B cell (primary cell): ENCODE measurements around the gene STAP2. TPM values are rescaled to one million over a fixed set of nuclear protein-coding genes. Genes with fewer than 3 reads are reported as not detected.

ENCODE experiments used
- ATAC-seq: fragments of 200-7000 bp; cut with Tn5 transposase; one replicate; pipeline ENCODE4 v1.10.0; 2021; ENCODE audit warnings: low read depth, mild to moderate bottlenecking, moderate number of reproducible peaks, moderate library complexity
- CTCF ChIA-PET: fragments of 350-600 bp; sonication (Branson Sonifier 250); formaldehyde crosslinking; loops from one replicate; lab custom pipeline; 2021; ENCODE audit warnings: antibody characterized with exemption, inconsistent platforms; lab: Charles Lee
- POLR2A ChIA-PET: fragments of 350-600 bp; sonication (Branson Sonifier 250); formaldehyde crosslinking; loops from one replicate; lab custom pipeline; 2021; ENCODE audit warnings: antibody characterized with exemption; lab: Charles Lee
- DNase-seq: peaks from one replicate; pipeline ENCODE4 v3.0.0; 2013
- H2AFZ ChIP-seq: 2 replicates; pipeline ENCODE4 v1.6.1; 2012; ENCODE audit warnings: mild to moderate bottlenecking, low read depth, low read length; ENCODE audit not compliant: insufficient read depth, poor library complexity, severe bottlenecking
- H3K27ac ChIP-seq, 2 donors: 1 replicate in 1 of 2; 2 replicates in 1 of 2; pipeline ENCODE4 v1.5.1; 2012 to 2013; ENCODE audit warnings: low read length in 2 of 2, mild to moderate bottlenecking in 2 of 2, moderate library complexity in 1 of 2
- H3K27me3 ChIP-seq, 4 experiments: fragments of 200-600 bp in 1 of 4; sonication (generic) in 1 of 4; replicated peaks in 1 of 4; 1 replicate in 2 of 4; 2 replicates in 2 of 4; pipeline versions ENCODE4 v1.6.1 to v1.7.0; 2013 to 2016; ENCODE audit warnings: low read length in 3 of 4, mild to moderate bottlenecking in 2 of 4, mixed read lengths in 1 of 4, moderate library complexity in 1 of 4; ENCODE audit not compliant: insufficient read depth in 4 of 4, control insufficient read depth in 3 of 4; ENCODE audit errors: control extremely low read depth in 1 of 4
- H3K36me3 ChIP-seq, 2 experiments: replicated peaks in 1 of 2; 1 replicate in 1 of 2; 2 replicates in 1 of 2; pipeline versions ENCODE4 v1.6.1 to v1.7.1; 2013; ENCODE audit warnings: low read length in 1 of 2; ENCODE audit not compliant: insufficient read depth in 2 of 2, control insufficient read depth in 1 of 2; ENCODE audit errors: control extremely low read depth in 1 of 2, extremely low read depth in 1 of 2
- H3K4me1 ChIP-seq, 2 donors: fragments of 200-600 bp in 1 of 2; sonication (generic) in 1 of 2; 1 replicate in 1 of 2; 2 replicates in 1 of 2; pipeline versions ENCODE4 v1.5.1 to v1.6.1; 2013 to 2017; ENCODE audit warnings: low read length in 2 of 2; ENCODE audit not compliant: control insufficient read depth in 2 of 2, insufficient read depth in 2 of 2
- H3K4me2 ChIP-seq: replicated peaks from 2 replicates; pipeline ENCODE3; 2012; ENCODE audit warnings: mild to moderate bottlenecking, low read depth, low read length; ENCODE audit not compliant: poor library complexity, severe bottlenecking
- H3K4me3 ChIP-seq, 5 experiments: fragments of 200-600 bp in 1 of 5; sonication (generic) in 1 of 5; 1 replicate in 3 of 5; 2 replicates in 2 of 5; pipeline versions ENCODE4 v1.5.1 to v1.7.0; 2011 to 2016; ENCODE audit warnings: low read length in 4 of 5, mild to moderate bottlenecking in 4 of 5, low read depth in 2 of 5, control low read depth in 1 of 5, moderate library complexity in 1 of 5; ENCODE audit not compliant: insufficient read depth in 1 of 5; ENCODE audit errors: control extremely low read depth in 1 of 5, extremely low read depth in 1 of 5
- H3K79me2 ChIP-seq: fragments of 200-600 bp; sonication (generic); one replicate; pipeline ENCODE4 v1.6.0; 2016; ENCODE audit warnings: low read length; ENCODE audit not compliant: control insufficient read depth, insufficient read depth
- H3K9ac ChIP-seq: fragments of 200-600 bp; sonication (generic); 2 replicates; pipeline ENCODE4 v1.6.1; 2017; ENCODE audit warnings: mild to moderate bottlenecking, low read length, moderate library complexity
- H3K9me3 ChIP-seq, 3 donors: one replicate each; pipeline versions ENCODE4 v1.6.1 to v1.7.1; 2013; ENCODE audit warnings: low read length in 2 of 3; ENCODE audit not compliant: control insufficient read depth in 2 of 3, insufficient read depth in 1 of 3; ENCODE audit errors: control extremely low read depth in 1 of 3
- H4K20me1 ChIP-seq: 2 replicates; pipeline ENCODE4 v1.6.0; 2012; ENCODE audit warnings: mild to moderate bottlenecking, low read length; ENCODE audit not compliant: insufficient read depth, control insufficient read depth, poor library complexity, severe bottlenecking
- H3K27ac Mint-ChIP-seq: one replicate; pipeline ENCODE4 v1.8.0; 2021; ENCODE audit warnings: mixed read lengths
- H3K27me3 Mint-ChIP-seq: one replicate; pipeline ENCODE4 v1.8.0; 2021; ENCODE audit warnings: mixed read lengths
- H3K4me1 Mint-ChIP-seq: one replicate; pipeline ENCODE4 v1.8.0; 2021; ENCODE audit warnings: mixed read lengths
- H3K4me3 Mint-ChIP-seq: one replicate; pipeline ENCODE4 v1.8.0; 2021; ENCODE audit warnings: mixed read lengths
- H3K9me3 Mint-ChIP-seq: one replicate; pipeline ENCODE4 v1.8.0; 2022; ENCODE audit warnings: mixed read lengths; ENCODE audit not compliant: insufficient read depth
- CTCF ChIP-seq: fragments of 200-600 bp; IDR thresholded peaks from one replicate; pipeline ENCODE4 v1.8.0; 2022; ENCODE audit warnings: antibody characterized with exemption, mild to moderate bottlenecking
- EZH2 ChIP-seq: IDR thresholded peaks from 2 replicates; pipeline ENCODE4 v1.6.1; 2012; ENCODE audit warnings: borderline replicate concordance, low read depth, mild to moderate bottlenecking, moderate library complexity, low read length; ENCODE audit not compliant: insufficient read depth, poor library complexity, severe bottlenecking
- WGBS: methylation state at CpG from one replicate; pipeline ENCODE4 v1.1.5; 2013; ENCODE audit warnings: missing lambda C conversion rate; ENCODE audit not compliant: insufficient coverage; 5-methylcytosine and 5-hydroxymethylcytosine counted together
- intact Hi-C: fragments of 100-400 bp; cut with micrococcal nuclease; formaldehyde crosslinking; loops from one replicate; pipeline ENCODE4 v1.10.0; 2022
- polyA plus RNA-seq: library from polyadenylated mRNA; depleted of rRNA; stranded (reverse); fragments of >200 nt; gene quantifications from 2 replicates; pipeline ENCODE4 v1.2.3, GENCODE V29; 2012
- total RNA-seq, 2 donors: library from RNA; stranded (reverse); fragments of 120-200 nt in 1 of 2; gene quantifications; 1 replicate in 1 of 2; 2 replicates in 1 of 2; pipeline versions ENCODE4 v1.2.3 to v1.2.4, GENCODE V29; 2013 to 2022

The STAP2 gene
- total and polyA plus RNA-seq, 2 donors (not counting 1 experiment from before 2014, with no cell fraction given) = 0.27 to 0.72 TPM

DNA sequence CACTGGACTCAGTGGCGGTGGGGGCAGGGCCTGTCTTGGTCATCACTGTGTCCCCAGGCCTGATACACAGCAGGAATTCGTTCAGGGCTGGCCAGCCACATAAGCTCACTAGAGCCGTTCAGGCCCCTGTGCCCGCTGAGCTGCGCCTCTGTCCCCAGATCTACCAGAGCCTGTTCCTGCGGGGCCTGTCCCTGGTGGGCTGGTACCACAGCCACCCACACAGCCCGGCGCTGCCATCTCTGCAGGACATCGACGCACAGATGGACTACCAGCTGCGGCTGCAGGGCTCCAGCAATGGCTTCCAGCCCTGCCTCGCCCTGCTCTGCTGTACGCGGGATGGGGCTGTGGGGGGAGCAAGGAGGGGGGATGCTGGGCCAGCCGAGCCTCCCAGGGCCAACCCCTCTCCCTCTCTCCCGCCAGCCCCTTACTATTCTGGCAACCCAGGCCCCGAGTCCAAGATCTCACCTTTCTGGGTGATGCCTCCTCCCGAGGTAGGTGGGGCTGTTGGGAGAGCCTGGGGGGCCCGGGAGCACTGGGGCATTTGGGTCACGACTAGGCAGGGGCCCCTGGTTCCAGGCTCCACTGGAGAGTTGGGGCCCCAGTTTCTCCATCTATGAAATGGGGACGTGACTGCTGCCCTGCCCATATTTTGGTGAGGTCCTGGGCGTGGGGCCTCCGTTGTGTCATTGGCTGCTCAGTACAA lies 18.6 kb upstream of the STAP2 start:
- ATAC-seq (no peak), DNase-seq (no peak)
- no peak overlapping the region for H3K4me2 ChIP-seq
- no peak overlapping the region for H2AFZ ChIP-seq
- no peak overlapping the region for H3K4me3 Mint-ChIP-seq
- TF ChIP-seq CTCF = no peak
- no peak for TF ChIP-seq EZH2
- H4K20me1 ChIP-seq = no peaks in the 10 kb centered on the region
- no peaks in the 10 kb centered on the region for H3K9me3 ChIP-seq
- no peak overlapping the region for H3K9ac ChIP-seq
- peaks cover 0 to 5% of the 10 kb centered on the region in 2 donors for H3K4me1 ChIP-seq
- H3K79me2 ChIP-seq = no peaks in the 10 kb centered on the region
- H3K36me3 ChIP-seq = peaks cover 0 to 36% of the 10 kb centered on the region in 2 experiments
- intact Hi-C loops = no loop called here
- WGBS = 95% methylated on average over 17 of the region's 23 CpGs
- ChIA-PET CTCF (interaction anchor here (1.3 kb wide), 1 partner anchor 10 kb away, joined by 3 read pairs; no protein-coding TSS in a partner anchor), POLR2A (no interaction called here)
- H3K9me3 Mint-ChIP-seq = no peaks in the 10 kb centered on the region
- H3K27ac Mint-ChIP-seq = no peak overlapping the region
- peaks cover 2% of the 10 kb centered on the region for H3K4me1 Mint-ChIP-seq
- no peaks in the 10 kb centered on the region for H3K27me3 ChIP-seq
- H3K4me3 ChIP-seq = no peak overlapping the region
- no peak overlapping the region for H3K27ac ChIP-seq
- no peaks in the 10 kb centered on the region for H3K27me3 Mint-ChIP-seq

DNA sequence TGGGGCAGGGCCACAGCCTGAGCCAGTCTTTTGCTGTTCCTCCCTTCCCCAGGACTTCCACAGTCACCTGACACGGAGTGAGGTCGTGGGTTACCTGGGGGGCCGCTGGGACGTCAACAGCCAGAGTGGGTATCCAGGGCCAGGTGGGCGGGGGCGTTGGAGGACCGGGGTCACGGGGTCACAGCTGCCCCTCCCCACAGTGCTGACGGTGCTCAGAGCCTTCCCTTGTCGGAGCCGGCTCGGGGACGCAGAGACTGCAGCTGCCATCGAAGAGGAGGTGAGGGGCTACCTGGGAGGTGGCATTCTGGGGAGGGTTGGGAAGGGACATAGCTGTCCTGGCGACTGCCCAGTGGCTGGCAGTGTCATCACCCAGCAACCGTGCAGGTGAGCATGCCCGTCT lies 16.3 kb upstream of the STAP2 start:
- Mint-ChIP-seq H3K9me3 (no peaks in the 10 kb centered on the region), H3K27ac (no peak overlapping the region), H3K4me3 (no peak overlapping the region), H3K4me1 (peaks cover 2% of the 10 kb centered on the region), H3K27me3 (no peaks in the 10 kb centered on the region)
- Histone ChIP-seq H3K27ac (no peak overlapping the region), H2AFZ (no peak overlapping the region), H4K20me1 (no peaks in the 10 kb centered on the region), H3K4me2 (no peak overlapping the region), H3K4me1 (peaks cover 0 to 5% of the 10 kb centered on the region in 2 donors), H3K4me3 (no peak overlapping the region), H3K79me2 (no peaks in the 10 kb centered on the region), H3K27me3 (no peaks in the 10 kb centered on the region), H3K9ac (no peak overlapping the region), H3K9me3 (no peaks in the 10 kb centered on the region), H3K36me3 (peaks cover 0 to 20% of the 10 kb centered on the region in 2 experiments)
- intact Hi-C loops = no loop called here
- ChIA-PET POLR2A (interaction anchor here (0.6 kb wide), 1 partner anchor 17 kb away, joined by 5 read pairs; no protein-coding TSS in a partner anchor), CTCF (no interaction called here)
- WGBS = 98% methylated on average over 15 of the region's 17 CpGs
- ATAC-seq (no peak), DNase-seq (no peak)
- TF ChIP-seq EZH2 (no peak), CTCF (no peak)
